ENCODE data around the gene AIFM2. TPM values are rescaled to one million over a fixed set of nuclear protein-coding genes. Genes with fewer than 3 reads are reported as not detected.

AIFM2 gene
- total and polyA plus RNA-seq, 9 of the 15 experiments (the other 6 are each of a cell fraction or from before 2014, with no cell fraction given) = 2.7 to 14.1 (median 9.2) TPM

- TF ChIP-seq, protein P1, sequence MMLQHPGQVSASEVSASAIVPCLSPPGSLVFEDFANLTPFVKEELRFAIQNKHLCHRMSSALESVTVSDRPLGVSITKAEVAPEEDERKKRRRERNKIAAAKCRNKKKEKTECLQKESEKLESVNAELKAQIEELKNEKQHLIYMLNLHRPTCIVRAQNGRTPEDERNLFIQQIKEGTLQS (IDR thresholded peaks at IDR 0.05) = no peak
- TF ChIP-seq, protein P1 (CRISPR knock-in tag; conservative IDR thresholded peaks at IDR 0.05) = no peak
- TF ChIP-seq NELFE (IDR thresholded peaks at IDR 0.05; ENCODE audit: insufficient read depth, insufficient read length) = no peak
- TF ChIP-seq NCOA2 (IDR thresholded peaks at IDR 0.05; ENCODE audit: partially characterized antibody in 2 of 2) = no peak
- no peak for TF ChIP-seq ZFP1 (CRISPR knock-in tag; IDR thresholded peaks at IDR 0.05)
- no peak for TF ChIP-seq MEF2D (tag; conservative IDR thresholded peaks at IDR 0.05; ENCODE audit: low read depth)
These were observed 11.9 kb upstream of the AIFM2 start (continued) for GRCh38 chr10:70144372-70145110.

GRCh38 chr10:70142555-70142954 is 9.9 kb upstream of the AIFM2 start:
- Histone ChIP-seq H3K4me3 (no peak overlapping the region), H3K79me2 (ENCODE audit: control insufficient read depth, insufficient read depth, low read length) (no peaks in the 10 kb centered on the region), H3K27ac (ENCODE audit: extremely low read depth, low read depth, low read length) (no peak overlapping the region), H3K4me2 (ENCODE audit: insufficient read depth, low read length) (no peak overlapping the region), H3K9me1 (ENCODE audit: control insufficient read depth, insufficient read depth, low read length) (peaks cover 3% of the 10 kb centered on the region), H3K9me3 (replicated peaks; ENCODE audit: control insufficient read depth, insufficient read depth, low read depth, low read length) (peaks cover 15% of the 10 kb centered on the region), H3K27me3 (ENCODE audit: control insufficient read depth in 2 of 2, insufficient read depth in 2 of 2, low read length in 2 of 2) (no peaks in the 10 kb centered on the region), H2AFZ (ENCODE audit: low read depth, low read length) (no peak overlapping the region), H3K9ac (ENCODE audit: insufficient read depth in 1 of 2, low read depth in 2 of 2, low read length in 2 of 2) (peak overlapping the region in 1 of 2 experiments; percentile 77; a peak in 1 of 4 replicates), H3K36me3 (ENCODE audit: control insufficient read depth, insufficient read depth, low read length) (peaks cover 50% of the 10 kb centered on the region; the same call in 2 of the 3 replicates), H4K20me1 (replicated peaks; ENCODE audit: control insufficient read depth, insufficient read depth, low read length) (0 out of 2 replicates have a peak, but pooled peaks cover 11% of the 10 kb centered on the region), H3K4me1 (replicated peaks in 1 of 2; ENCODE audit: control insufficient read depth in 2 of 2, insufficient read depth in 2 of 2, low read length in 2 of 2) (peaks cover 2 to 18% of the 10 kb centered on the region in 2 experiments; a peak in 4 of 5 replicates)
- 89% methylated on average over 6 of the region's 10 CpGs for WGBS (ENCODE audit: insufficient coverage, low coverage, missing lambda C conversion rate)
- TF ChIP-seq NR3C1 (CRISPR knock-in tag; IDR thresholded peaks at IDR 0.05) = no peak
- TF ChIP-seq, protein P2, sequence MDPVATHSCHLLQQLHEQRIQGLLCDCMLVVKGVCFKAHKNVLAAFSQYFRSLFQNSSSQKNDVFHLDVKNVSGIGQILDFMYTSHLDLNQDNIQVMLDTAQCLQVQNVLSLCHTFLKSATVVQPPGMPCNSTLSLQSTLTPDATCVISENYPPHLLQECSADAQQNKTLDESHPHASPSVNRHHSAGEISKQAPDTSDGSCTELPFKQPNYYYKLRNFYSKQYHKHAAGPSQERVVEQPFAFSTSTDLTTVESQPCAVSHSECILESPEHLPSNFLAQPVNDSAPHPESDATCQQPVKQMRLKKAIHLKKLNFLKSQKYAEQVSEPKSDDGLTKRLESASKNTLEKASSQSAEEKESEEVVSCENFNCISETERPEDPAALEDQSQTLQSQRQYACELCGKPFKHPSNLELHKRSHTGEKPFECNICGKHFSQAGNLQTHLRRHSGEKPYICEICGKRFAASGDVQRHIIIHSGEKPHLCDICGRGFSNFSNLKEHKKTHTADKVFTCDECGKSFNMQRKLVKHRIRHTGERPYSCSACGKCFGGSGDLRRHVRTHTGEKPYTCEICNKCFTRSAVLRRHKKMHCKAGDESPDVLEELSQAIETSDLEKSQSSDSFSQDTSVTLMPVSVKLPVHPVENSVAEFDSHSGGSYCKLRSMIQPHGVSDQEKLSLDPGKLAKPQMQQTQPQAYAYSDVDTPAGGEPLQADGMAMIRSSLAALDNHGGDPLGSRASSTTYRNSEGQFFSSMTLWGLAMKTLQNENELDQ (CRISPR knock-in tag; IDR thresholded peaks at IDR 0.05; ENCODE audit: borderline replicate concordance) = no peak
- in situ Hi-C loops (cut with MboI) = no loop called here
- ChIA-PET CTCF (ENCODE audit: low intra/inter-chr PET ratio) (no interaction called here), POLR2A (interaction anchor here (0.7 to 1.2 kb wide), 2 partner anchors 8 to 13 kb away, joined by 3 to 7 read pairs; no protein-coding TSS in a partner anchor)
- no peak for ATAC-seq
- FAIRE-seq = no peak
- intact Hi-C loops (cut with micrococcal nuclease) = no loop called here
- no peak for DNase-seq (ENCODE audit: extremely low read depth in 1 of 4, low spot score in 3 of 4)
- BruUV-seq (replicated peaks) = no TSS peak
